ENCODE data around the gene KCNAB2.

- no peak for TF ChIP-seq CTCF (IDR thresholded peaks at IDR 0.05; ENCODE audit: low read depth, low read length, poor library complexity, severe bottlenecking)
- no peak for TF ChIP-seq EZH2phosphoT487 (IDR thresholded peaks at IDR 0.05; ENCODE audit: borderline replicate concordance, low read length)
Observed at GRCh38 chr1:6105763-6106162, 60.1 kb downstream of the KCNAB2 start.
